Measurements from ENCODE around the gene GRID2.

Gene GRID2

DNA sequence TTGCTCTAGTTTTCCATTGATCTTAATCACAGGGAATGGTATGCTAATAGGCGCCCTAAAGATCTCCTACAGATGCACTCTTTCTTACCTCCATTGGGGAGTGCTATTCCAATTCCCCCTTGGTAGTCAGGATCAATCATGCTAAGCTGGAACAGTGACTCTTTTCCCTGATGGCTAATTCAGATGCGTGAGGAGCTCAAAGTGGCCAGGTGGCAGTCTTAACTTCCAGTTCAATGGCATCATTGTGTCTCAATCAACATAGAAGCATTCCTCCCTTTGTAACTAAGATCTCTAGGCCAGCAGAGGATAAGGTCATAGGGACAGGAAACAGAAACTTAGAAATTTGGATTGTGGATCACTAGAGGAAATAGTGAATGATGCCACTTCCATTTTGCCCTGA, 216.8 kb downstream of the GRID2 start:
- ATAC-seq (no peak), DNase-seq (no peak)
- no peak overlapping the region for H3K4me3 Mint-ChIP-seq
- no peaks in the 10 kb centered on the region for H3K27me3 Mint-ChIP-seq
- H3K27ac Mint-ChIP-seq: no peak overlapping the region
- no peaks in the 10 kb centered on the region for H3K9me3 Mint-ChIP-seq
- H3K4me1 Mint-ChIP-seq: no peaks in the 10 kb centered on the region

DNA sequence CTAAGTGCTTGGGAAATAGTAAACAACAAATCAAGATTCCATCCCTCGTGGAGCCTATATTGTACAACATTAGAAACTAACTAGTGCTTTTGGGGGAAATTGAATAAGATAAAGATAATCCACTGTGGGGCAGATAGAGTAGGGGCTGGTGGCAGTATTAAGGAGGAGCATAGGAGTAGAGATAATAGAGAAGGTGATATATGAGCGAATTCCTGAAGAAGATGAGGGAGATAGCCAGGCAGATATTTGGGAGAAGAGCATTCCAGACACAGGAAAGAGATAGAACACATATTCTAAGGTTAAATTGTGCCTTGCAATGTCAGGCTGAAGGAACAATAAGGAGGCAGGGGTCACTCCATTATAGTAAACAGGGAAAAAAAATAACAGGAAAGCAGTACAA, 218.2 kb downstream of the GRID2 start:
- Mint-ChIP-seq H3K27ac (no peak overlapping the region), H3K27me3 (no peaks in the 10 kb centered on the region), H3K4me3 (no peak overlapping the region)

GRCh38 chr4:92522356-92522755, 218.6 kb downstream of the GRID2 start:
- DNase-seq (no peak), ATAC-seq (no peak)
- no peak overlapping the region for H3K4me3 Mint-ChIP-seq
- H3K9me3 Mint-ChIP-seq: peaks cover 0 to 5% of the 10 kb centered on the region in 2 donors
- no peaks in the 10 kb centered on the region for H3K27me3 Mint-ChIP-seq
- no peaks in the 10 kb centered on the region for H3K4me1 Mint-ChIP-seq
- no peak overlapping the region for H3K27ac Mint-ChIP-seq

More for the DNA sequence above, 218.2 kb downstream of the GRID2 start:
- ATAC-seq: no peak
- DNase-seq: no peak
- H3K4me1 Mint-ChIP-seq: no peaks in the 10 kb centered on the region
- H3K9me3 Mint-ChIP-seq: peaks cover 0 to under 1% of the 10 kb centered on the region in 2 donors

DNA sequence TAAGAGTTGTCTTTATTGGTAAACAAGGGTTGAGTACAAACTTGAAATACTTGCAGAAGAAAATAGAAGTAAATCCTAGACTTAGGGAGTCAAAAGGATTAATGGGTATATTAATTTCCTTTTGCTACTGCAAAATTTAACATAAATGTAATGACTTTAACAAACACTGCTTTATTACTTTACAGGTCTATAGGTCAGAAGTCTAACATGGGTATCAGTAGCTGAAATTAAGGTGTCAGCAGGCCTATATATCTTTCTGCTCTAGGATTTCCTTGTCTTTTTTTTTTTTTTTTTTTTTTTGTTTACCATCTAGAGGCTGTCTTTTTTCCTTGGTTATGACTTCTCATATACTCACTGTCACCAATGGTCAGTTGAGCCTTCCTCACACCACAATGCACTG, 220.4 kb downstream of the GRID2 start:
- DNase-seq: no peak
- Mint-ChIP-seq H3K9me3 (peaks cover 5 to 13% of the 10 kb centered on the region in 2 donors), H3K27ac (no peak overlapping the region), H3K4me1 (no peaks in the 10 kb centered on the region), H3K4me3 (no peak overlapping the region), H3K27me3 (no peaks in the 10 kb centered on the region)
- no peak for ATAC-seq

DNA sequence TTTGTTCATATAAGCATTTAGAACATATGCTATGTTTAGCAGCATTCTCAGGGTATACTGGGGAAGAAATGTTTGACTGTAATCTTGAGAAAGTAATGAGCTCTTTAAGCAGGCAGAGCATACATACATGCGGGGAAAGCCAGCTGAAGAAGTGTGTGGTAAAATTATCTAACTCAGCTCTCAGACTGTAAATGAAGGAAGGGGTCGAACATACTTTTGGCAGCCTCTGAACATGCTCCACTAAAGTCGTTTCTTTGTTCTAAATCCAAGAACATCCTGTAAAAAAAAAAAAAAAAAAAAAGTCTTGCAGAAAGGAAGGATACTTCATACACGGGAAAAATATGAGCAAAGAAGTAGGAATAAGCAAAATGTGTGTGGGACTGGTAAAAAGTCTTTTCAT, 224.8 kb downstream of the GRID2 start:
- no peak overlapping the region for H3K27ac Mint-ChIP-seq
- peaks cover 14 to 25% of the 10 kb centered on the region in 2 donors for H3K9me3 Mint-ChIP-seq
- no peaks in the 10 kb centered on the region for H3K4me1 Mint-ChIP-seq
- no peaks in the 10 kb centered on the region for H3K27me3 Mint-ChIP-seq
- ATAC-seq (no peak), DNase-seq (no peak)
- H3K4me3 Mint-ChIP-seq: no peak overlapping the region

- H3K9me3 Mint-ChIP-seq: peaks cover 14 to 25% of the 10 kb centered on the region in 2 donors
Measured at GRCh38 chr4:92529510-92529909, 225.7 kb downstream of the GRID2 start.

DNA sequence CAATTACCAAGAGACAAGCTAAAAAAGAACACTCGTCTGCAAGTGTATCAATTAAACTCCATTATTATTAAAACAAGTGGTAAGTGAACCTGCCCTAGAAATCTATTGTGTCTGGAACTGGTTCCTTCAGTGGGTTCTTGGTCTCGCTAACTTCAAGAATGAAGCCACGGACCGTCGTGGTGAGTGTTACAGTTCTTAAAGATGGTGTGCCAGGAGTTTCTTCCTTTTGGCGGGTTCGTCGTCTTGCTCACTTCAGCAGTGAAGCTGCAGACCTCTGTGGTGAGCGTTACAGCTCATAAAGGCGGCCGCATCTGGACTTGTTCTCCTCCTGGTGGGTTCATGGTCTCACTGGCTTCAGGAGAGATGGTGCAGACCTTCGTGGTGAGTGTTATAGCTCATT, 231.8 kb downstream of the GRID2 start:
- peaks cover 0 to 6% of the 10 kb centered on the region in 2 donors for H3K9me3 Mint-ChIP-seq
- ATAC-seq (no peak), DNase-seq (no peak)
- H3K4me3 Mint-ChIP-seq: no peak overlapping the region
- H3K27ac Mint-ChIP-seq: no peak overlapping the region
- no peaks in the 10 kb centered on the region for H3K4me1 Mint-ChIP-seq
- no peaks in the 10 kb centered on the region for H3K27me3 Mint-ChIP-seq

More at GRCh38 chr4:92529510-92529909, 225.7 kb downstream of the GRID2 start:
- no peaks in the 10 kb centered on the region for H3K4me1 Mint-ChIP-seq
- no peak overlapping the region for H3K4me3 Mint-ChIP-seq
- H3K27me3 Mint-ChIP-seq: no peaks in the 10 kb centered on the region
- no peak for DNase-seq
- H3K27ac Mint-ChIP-seq: no peak overlapping the region
- no peak for ATAC-seq

DNA sequence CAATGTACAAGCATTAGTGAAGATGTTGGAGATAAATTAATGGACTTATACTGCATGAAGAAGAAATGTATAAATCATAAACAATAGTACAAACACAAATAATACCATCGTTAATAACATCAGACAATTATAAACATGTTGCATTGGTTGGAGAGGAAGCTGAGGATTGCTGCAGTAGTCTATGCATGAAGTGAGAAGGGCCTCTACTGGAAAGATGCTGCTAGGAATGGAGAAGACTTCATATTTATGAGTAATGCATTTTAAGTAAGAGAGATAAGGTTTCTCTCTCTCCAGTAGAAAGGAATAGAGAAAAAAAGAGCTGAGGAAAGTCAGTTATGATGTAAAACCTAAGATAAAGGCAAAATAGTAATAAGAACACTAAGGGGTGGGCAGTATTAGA, 247.8 kb downstream of the GRID2 start:
- no peak for ATAC-seq
- Mint-ChIP-seq H3K27ac (no peak overlapping the region), H3K9me3 (peaks cover 4 to 11% of the 10 kb centered on the region in 2 donors), H3K27me3 (no peaks in the 10 kb centered on the region), H3K4me1 (no peaks in the 10 kb centered on the region), H3K4me3 (no peak overlapping the region)
- DNase-seq: no peak

GRCh38 chr4:92566269-92566668, 262.5 kb downstream of the GRID2 start:
- Mint-ChIP-seq H3K9me3 (peaks cover 5 to 31% of the 10 kb centered on the region in 2 donors), H3K4me3 (no peak overlapping the region), H3K27ac (no peak overlapping the region), H3K27me3 (no peaks in the 10 kb centered on the region), H3K4me1 (no peaks in the 10 kb centered on the region)
- DNase-seq: no peak
- ATAC-seq: no peak

DNA sequence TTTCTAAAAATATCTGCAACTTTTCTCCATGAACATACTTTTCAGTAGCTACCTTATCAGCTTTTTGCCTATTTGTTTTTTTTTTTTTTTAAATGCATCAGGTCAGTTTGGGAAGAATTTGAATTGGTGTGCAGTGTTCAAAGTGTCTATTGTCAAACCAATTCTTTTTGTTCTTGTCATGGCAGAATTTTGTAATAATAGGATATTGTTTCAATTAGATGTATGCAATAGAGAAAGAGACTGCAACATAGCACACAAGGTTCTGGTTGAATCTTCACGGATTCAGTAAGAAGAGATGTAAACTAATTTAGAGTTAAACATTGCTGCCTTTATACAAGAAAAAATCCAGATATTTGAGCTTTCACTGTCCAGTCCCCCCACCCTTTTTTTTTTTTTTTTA, 277.1 kb downstream of the GRID2 start:
- DNase-seq (no peak), ATAC-seq (no peak)
- Mint-ChIP-seq H3K9me3 (peaks cover 7 to 8% of the 10 kb centered on the region in 2 donors), H3K27ac (no peak overlapping the region), H3K27me3 (no peaks in the 10 kb centered on the region), H3K4me3 (no peak overlapping the region), H3K4me1 (no peaks in the 10 kb centered on the region)

GRCh38 chr4:92599044-92599443, 295.3 kb downstream of the GRID2 start:
- DNase-seq (no peak), ATAC-seq (no peak)
- H3K9me3 Mint-ChIP-seq: peaks cover 13 to 14% of the 10 kb centered on the region in 2 donors
- H3K27ac Mint-ChIP-seq: no peak overlapping the region
- no peaks in the 10 kb centered on the region for H3K4me1 Mint-ChIP-seq
- H3K4me3 Mint-ChIP-seq: no peak overlapping the region
- no peaks in the 10 kb centered on the region for H3K27me3 Mint-ChIP-seq

- Mint-ChIP-seq H3K9me3 (peaks cover 13 to 14% of the 10 kb centered on the region in 2 donors), H3K27ac (no peak overlapping the region), H3K27me3 (no peaks in the 10 kb centered on the region), H3K4me3 (no peak overlapping the region), H3K4me1 (no peaks in the 10 kb centered on the region)
- ATAC-seq: no peak
- no peak for DNase-seq
Measured at GRCh38 chr4:92600638-92601037, 296.9 kb downstream of the GRID2 start.

DNA sequence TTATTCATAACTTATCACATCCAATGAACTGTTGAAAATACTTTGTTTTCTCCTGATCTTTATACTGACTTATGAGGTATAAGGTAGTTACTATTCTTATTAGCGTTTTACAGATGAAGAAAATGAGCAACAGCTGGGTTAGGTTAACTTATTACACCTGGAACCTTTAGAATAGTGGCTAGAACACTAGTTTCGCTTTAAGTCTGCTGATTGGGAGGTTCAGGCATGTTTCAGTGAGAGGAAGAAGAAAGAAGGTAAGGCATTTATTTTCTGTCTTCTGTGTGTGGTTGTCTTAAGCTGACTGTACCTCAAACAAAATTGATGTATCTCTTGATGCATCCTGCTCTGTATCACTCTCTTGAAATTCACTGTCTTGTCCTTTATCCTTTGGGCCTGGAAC, 302.5 kb downstream of the GRID2 start:
- ATAC-seq (no peak), DNase-seq (no peak)
- H3K9me3 Mint-ChIP-seq: peaks cover 10 to 15% of the 10 kb centered on the region in 2 donors
- no peaks in the 10 kb centered on the region for H3K4me1 Mint-ChIP-seq
- H3K27ac Mint-ChIP-seq: no peak overlapping the region
- H3K27me3 Mint-ChIP-seq: no peaks in the 10 kb centered on the region
- no peak overlapping the region for H3K4me3 Mint-ChIP-seq

DNA sequence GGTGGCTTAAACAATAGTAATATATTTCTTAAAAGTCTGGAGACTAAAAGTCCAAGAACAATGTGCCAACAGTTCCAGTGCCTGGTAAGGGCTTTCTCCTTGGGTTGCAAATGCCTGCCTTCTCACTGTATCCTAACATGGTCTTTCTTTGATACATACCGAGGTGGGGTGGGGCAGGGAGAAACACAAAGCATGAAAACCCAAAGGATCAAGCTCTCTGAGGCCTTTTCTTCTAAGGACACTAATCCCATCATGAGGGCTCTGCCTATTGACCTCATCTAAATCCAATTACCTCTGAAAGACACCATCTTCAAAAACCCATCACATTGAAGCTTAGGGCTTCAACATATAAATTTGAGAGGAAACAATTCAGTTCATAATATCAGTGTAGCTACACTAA, 311.3 kb downstream of the GRID2 start:
- Mint-ChIP-seq H3K4me3 (no peak overlapping the region), H3K9me3 (peaks cover 11 to 14% of the 10 kb centered on the region in 2 donors), H3K4me1 (no peaks in the 10 kb centered on the region)

GRCh38 chr4:92618968-92619367, 315.2 kb downstream of the GRID2 start:
- no peaks in the 10 kb centered on the region for H3K4me1 Mint-ChIP-seq
- ATAC-seq (no peak), DNase-seq (no peak)
- H3K27me3 Mint-ChIP-seq: no peaks in the 10 kb centered on the region
- H3K9me3 Mint-ChIP-seq: peaks cover 10 to 14% of the 10 kb centered on the region in 2 donors
- H3K27ac Mint-ChIP-seq: no peak overlapping the region
- H3K4me3 Mint-ChIP-seq: no peak overlapping the region

More for the DNA sequence above, 311.3 kb downstream of the GRID2 start:
- no peak for ATAC-seq
- no peak for DNase-seq
- Mint-ChIP-seq H3K27me3 (no peaks in the 10 kb centered on the region), H3K27ac (no peak overlapping the region)

DNA sequence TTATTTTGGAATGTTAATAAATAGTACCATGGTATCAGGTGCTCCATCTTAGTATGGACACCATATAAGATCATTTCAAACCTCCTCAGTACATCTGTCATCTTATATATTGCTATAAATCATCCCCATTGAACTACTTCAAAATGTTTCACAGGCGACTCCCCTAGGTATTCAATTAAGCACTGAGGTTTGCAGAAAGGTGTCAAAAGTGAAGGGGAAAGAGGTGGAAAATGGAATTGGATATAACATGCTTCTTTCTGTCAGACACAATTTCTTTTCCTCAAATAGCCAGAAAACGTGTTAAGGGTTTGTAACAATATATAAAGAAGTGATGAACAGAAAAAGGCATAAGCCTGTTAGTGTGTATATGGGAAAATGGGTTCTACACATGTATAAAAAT, 325.5 kb downstream of the GRID2 start:
- Mint-ChIP-seq H3K9me3 (peaks cover 7 to 14% of the 10 kb centered on the region in 2 donors), H3K4me3 (no peak overlapping the region), H3K27ac (no peak overlapping the region), H3K4me1 (no peaks in the 10 kb centered on the region), H3K27me3 (no peaks in the 10 kb centered on the region)
- no peak for DNase-seq
- no peak for ATAC-seq

DNA sequence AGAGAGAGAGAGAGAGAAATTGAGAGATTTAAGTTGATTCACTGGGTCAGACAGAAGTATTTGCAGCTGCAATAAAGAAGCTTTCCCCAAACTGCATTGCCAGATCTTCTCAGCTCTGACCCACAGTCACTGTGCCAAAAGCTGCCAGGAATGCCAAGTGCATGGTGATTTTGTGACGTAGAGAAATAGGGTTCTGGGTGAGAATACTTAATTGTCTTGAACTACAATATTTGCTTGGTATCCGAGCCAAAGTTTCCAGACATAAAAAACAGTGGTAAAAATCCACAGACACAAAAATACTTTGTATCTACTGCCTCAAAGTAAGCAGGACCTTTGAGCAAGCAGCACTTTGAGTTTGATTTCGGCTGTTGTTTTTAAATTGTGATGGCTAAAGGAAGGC, 331.1 kb downstream of the GRID2 start:
- ATAC-seq (no peak), DNase-seq (no peak)
- no peaks in the 10 kb centered on the region for H3K4me1 Mint-ChIP-seq
- H3K9me3 Mint-ChIP-seq: peaks cover 3 to 7% of the 10 kb centered on the region in 2 donors
- no peak overlapping the region for H3K4me3 Mint-ChIP-seq
- no peak overlapping the region for H3K27ac Mint-ChIP-seq
- H3K27me3 Mint-ChIP-seq: no peaks in the 10 kb centered on the region
